Astrocyte (in vitro differentiated cells and primary cell): ENCODE data around the gene STX16. TPM values are rescaled to one million over a fixed set of nuclear protein-coding genes. Genes with fewer than 3 reads are reported as not detected.

ENCODE experiments used
- DNase-seq: peaks from one replicate; pipeline ENCODE4 v3.0.0-alpha.2; 2010; ENCODE audit warnings: low read depth
- FAIRE-seq: peaks from 2 replicates; lab custom pipeline; 2011; peaks lifted over from hg19 to GRCh38; lab: Jason Lieb, UNC
- H2AFZ ChIP-seq: 2 replicates; pipeline ENCODE4 v1.6.0; 2012; ENCODE audit warnings: low read depth, low read length, inconsistent platforms
- H3K27ac ChIP-seq: 2 replicates; pipeline ENCODE4 v1.5.1; 2011; ENCODE audit warnings: low read depth, low read length, inconsistent platforms
- H3K27me3 ChIP-seq: 2 replicates; pipeline ENCODE4 v1.6.0; 2011; ENCODE audit warnings: low read length, inconsistent platforms; ENCODE audit not compliant: insufficient read depth
- H3K36me3 ChIP-seq: 2 replicates; pipeline ENCODE4 v1.5.1; 2011; ENCODE audit warnings: low read length, inconsistent platforms; ENCODE audit not compliant: insufficient read depth
- H3K4me1 ChIP-seq: 2 replicates; pipeline ENCODE4 v1.5.1; 2011; ENCODE audit warnings: low read length, inconsistent platforms; ENCODE audit not compliant: insufficient read depth
- H3K4me2 ChIP-seq: 2 replicates; pipeline ENCODE4 v1.6.0; 2012; ENCODE audit warnings: low read length, inconsistent platforms
- H3K4me3 ChIP-seq: 2 replicates; pipeline ENCODE4 v1.5.1; 2011; ENCODE audit warnings: low read depth, mild to moderate bottlenecking, low read length, inconsistent platforms; ENCODE audit not compliant: insufficient read depth
- H3K79me2 ChIP-seq: 2 replicates; pipeline ENCODE4 v1.6.0; 2012; ENCODE audit warnings: mild to moderate bottlenecking, low read length, inconsistent platforms; ENCODE audit not compliant: insufficient read depth
- H3K9ac ChIP-seq: 2 replicates; pipeline ENCODE4 v1.6.0; 2012; ENCODE audit warnings: mild to moderate bottlenecking, low read length, inconsistent platforms
- H3K9me3 ChIP-seq: 2 replicates; pipeline ENCODE4 v1.5.1; 2012; ENCODE audit warnings: low read depth, mild to moderate bottlenecking, low read length, inconsistent platforms; ENCODE audit not compliant: insufficient read depth
- H4K20me1 ChIP-seq: 2 replicates; pipeline ENCODE4 v1.6.0; 2012; ENCODE audit warnings: low read length, inconsistent platforms; ENCODE audit not compliant: insufficient read depth
- H3K27ac Mint-ChIP-seq: one replicate; pipeline ENCODE4 v1.8.0; 2021; ENCODE audit warnings: mild to moderate bottlenecking, mixed read lengths; ENCODE audit not compliant: unreplicated experiment
- H3K27me3 Mint-ChIP-seq: one replicate; pipeline ENCODE4 v1.8.0; 2021; ENCODE audit warnings: low read depth, mixed read lengths; ENCODE audit not compliant: unreplicated experiment
- H3K36me3 Mint-ChIP-seq: one replicate; pipeline ENCODE4 v1.8.0; 2021; ENCODE audit warnings: low read depth, mixed read lengths; ENCODE audit not compliant: unreplicated experiment
- H3K4me1 Mint-ChIP-seq: one replicate; pipeline ENCODE4 v1.8.0; 2021; ENCODE audit warnings: low read depth, mixed read lengths; ENCODE audit not compliant: unreplicated experiment
- H3K4me3 Mint-ChIP-seq: one replicate; pipeline ENCODE4 v1.8.0; 2021; ENCODE audit warnings: mild to moderate bottlenecking, moderate library complexity, mixed read lengths; ENCODE audit not compliant: unreplicated experiment
- H3K9me3 Mint-ChIP-seq: one replicate; pipeline ENCODE4 v1.8.0; 2021; ENCODE audit warnings: mild to moderate bottlenecking, mixed read lengths; ENCODE audit not compliant: unreplicated experiment
- CTCF ChIP-seq: IDR thresholded peaks from 2 replicates; pipeline ENCODE4 v1.5.1; 2011; ENCODE audit warnings: low read depth, mild to moderate bottlenecking, inconsistent platforms, low read length, moderate library complexity; ENCODE audit not compliant: insufficient read depth
- EZH2 ChIP-seq: IDR thresholded peaks from 2 replicates; pipeline ENCODE4 v1.6.1; 2012; ENCODE audit warnings: mild to moderate bottlenecking, low read length, inconsistent platforms; ENCODE audit not compliant: insufficient read depth
- total RNA-seq: library from RNA; stranded (reverse); gene quantifications from 2 replicates; pipeline ENCODE4 v1.2.1, GENCODE V29; 2021

The STX16 gene
- total RNA-seq, 1 donor from 2014 or later: 59.3 TPM

GRCh38 chr20:58649288-58650180 is 1.5 kb upstream of the STX16 start:
- Histone ChIP-seq H4K20me1 (no peaks in the 10 kb centered on the region), H3K4me3 (peak overlapping the region; percentile 86), H3K9ac (peak overlapping the region; percentile 99), H3K9me3 (no peaks in the 10 kb centered on the region), H2AFZ (peak overlapping the region; percentile 73), H3K27me3 (no peaks in the 10 kb centered on the region), H3K79me2 (peaks cover 35% of the 10 kb centered on the region), H3K36me3 (no peaks in the 10 kb centered on the region), H3K4me1 (peaks cover 57% of the 10 kb centered on the region), H3K4me2 (peak overlapping the region; percentile 100), H3K27ac (peak overlapping the region; percentile 96)
- no peaks in the 10 kb centered on the region for H3K27me3 Mint-ChIP-seq
- no peaks in the 10 kb centered on the region for H3K9me3 Mint-ChIP-seq
- no peak for DNase-seq
- H3K4me3 Mint-ChIP-seq: peak overlapping the region; percentile 69
- H3K36me3 Mint-ChIP-seq: peaks cover 2% of the 10 kb centered on the region
- peaks cover 15% of the 10 kb centered on the region for H3K4me1 Mint-ChIP-seq
- no peak for FAIRE-seq
- TF ChIP-seq EZH2: no peak
- H3K27ac Mint-ChIP-seq: no peak overlapping the region

GRCh38 chr20:58650181-58650775 is 805 bp upstream of the STX16 start:
- Histone ChIP-seq H2AFZ (peak overlapping the region; percentile 73), H3K9ac (peak overlapping the region; percentile 99), H3K36me3 (no peaks in the 10 kb centered on the region), H4K20me1 (peaks cover 2% of the 10 kb centered on the region), H3K27me3 (no peaks in the 10 kb centered on the region), H3K79me2 (peaks cover 42% of the 10 kb centered on the region), H3K9me3 (no peaks in the 10 kb centered on the region), H3K4me3 (peak overlapping the region; percentile 86), H3K4me1 (peaks cover 55% of the 10 kb centered on the region), H3K4me2 (peak overlapping the region; percentile 100), H3K27ac (peak overlapping the region; percentile 96)
- TF ChIP-seq EZH2 (no peak), CTCF (no peak)
- Mint-ChIP-seq H3K36me3 (peaks cover 2% of the 10 kb centered on the region), H3K4me3 (peak overlapping the region; percentile 99), H3K9me3 (no peaks in the 10 kb centered on the region), H3K27me3 (no peaks in the 10 kb centered on the region), H3K4me1 (peaks cover 14% of the 10 kb centered on the region), H3K27ac (peak overlapping the region; percentile 99)
- DNase-seq: no peak
- no peak for FAIRE-seq

- H2AFZ ChIP-seq: peak overlapping the region; percentile 70
- peaks cover 11% of the 10 kb centered on the region for H4K20me1 ChIP-seq
- TF ChIP-seq CTCF (no peak), EZH2 (no peak)
- peak overlapping the region; percentile 86 for H3K4me3 ChIP-seq
- H3K4me1 ChIP-seq: peaks cover 50% of the 10 kb centered on the region
- no peak for DNase-seq
- H3K9ac ChIP-seq: peak overlapping the region; percentile 99
- H3K36me3 ChIP-seq: no peaks in the 10 kb centered on the region
- Mint-ChIP-seq H3K4me3 (peak overlapping the region; percentile 99), H3K9me3 (no peaks in the 10 kb centered on the region), H3K27ac (peak overlapping the region; percentile 99), H3K27me3 (no peaks in the 10 kb centered on the region), H3K36me3 (peaks cover 2% of the 10 kb centered on the region), H3K4me1 (peaks cover 14% of the 10 kb centered on the region)
- no peaks in the 10 kb centered on the region for H3K27me3 ChIP-seq
- H3K9me3 ChIP-seq: no peaks in the 10 kb centered on the region
- H3K27ac ChIP-seq: peak overlapping the region; percentile 96
- H3K4me2 ChIP-seq: peak overlapping the region; percentile 100
- H3K79me2 ChIP-seq: peaks cover 55% of the 10 kb centered on the region
- no peak for FAIRE-seq
These were observed 469 bp downstream of the STX16 start for GRCh38 chr20:58651559-58651945.
